Hepatocyte (in vitro differentiated cells): Measurements from ENCODE around the gene PSD2.

Experiments
- EZH2 ChIP-seq: fragments of 200-600 bp; sonication (generic); IDR thresholded peaks from 2 replicates; pipeline ENCODE4 v1.6.1; 2016; ENCODE audit warnings: antibody characterized with exemption, mild to moderate bottlenecking, borderline replicate concordance
- TF ChIP-seq, protein P1 (sequence below): fragments of 200-600 bp; sonication (generic); IDR thresholded peaks from 2 replicates; pipeline ENCODE4 v1.5.1; 2016; ENCODE audit warnings: antibody characterized with exemption, mild to moderate bottlenecking; ENCODE audit not compliant: poor library complexity

DNA sequence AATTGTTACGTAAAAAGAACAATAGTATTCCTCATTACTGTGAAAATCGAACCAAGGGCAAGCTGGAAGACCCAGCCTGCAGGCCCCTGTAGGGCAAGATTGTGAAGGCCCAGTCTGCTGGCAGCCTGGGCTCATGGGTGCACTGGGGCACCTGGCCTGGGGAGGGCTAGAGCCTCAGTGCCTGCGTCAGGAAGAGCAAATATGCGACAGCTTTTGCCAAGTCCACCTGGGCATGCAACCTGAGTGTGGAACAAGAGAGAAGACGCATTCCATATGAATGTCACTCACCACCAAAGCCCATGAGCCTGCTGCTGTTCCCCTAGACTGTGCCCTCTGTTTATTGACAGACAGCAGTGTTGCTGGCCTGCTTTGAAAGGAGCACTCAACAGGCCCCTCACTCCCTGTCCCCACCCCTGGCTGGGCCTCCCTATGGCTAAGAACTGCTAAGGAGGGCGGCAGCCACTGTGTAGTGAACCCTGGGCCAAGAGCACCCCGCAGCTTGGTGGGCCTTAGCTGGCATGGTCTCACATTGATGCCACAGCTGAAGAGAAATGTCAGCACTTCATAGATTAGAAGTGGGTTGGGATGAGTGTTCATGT, 28.2 kb downstream of the PSD2 start:
- TF ChIP-seq, protein P1, sequence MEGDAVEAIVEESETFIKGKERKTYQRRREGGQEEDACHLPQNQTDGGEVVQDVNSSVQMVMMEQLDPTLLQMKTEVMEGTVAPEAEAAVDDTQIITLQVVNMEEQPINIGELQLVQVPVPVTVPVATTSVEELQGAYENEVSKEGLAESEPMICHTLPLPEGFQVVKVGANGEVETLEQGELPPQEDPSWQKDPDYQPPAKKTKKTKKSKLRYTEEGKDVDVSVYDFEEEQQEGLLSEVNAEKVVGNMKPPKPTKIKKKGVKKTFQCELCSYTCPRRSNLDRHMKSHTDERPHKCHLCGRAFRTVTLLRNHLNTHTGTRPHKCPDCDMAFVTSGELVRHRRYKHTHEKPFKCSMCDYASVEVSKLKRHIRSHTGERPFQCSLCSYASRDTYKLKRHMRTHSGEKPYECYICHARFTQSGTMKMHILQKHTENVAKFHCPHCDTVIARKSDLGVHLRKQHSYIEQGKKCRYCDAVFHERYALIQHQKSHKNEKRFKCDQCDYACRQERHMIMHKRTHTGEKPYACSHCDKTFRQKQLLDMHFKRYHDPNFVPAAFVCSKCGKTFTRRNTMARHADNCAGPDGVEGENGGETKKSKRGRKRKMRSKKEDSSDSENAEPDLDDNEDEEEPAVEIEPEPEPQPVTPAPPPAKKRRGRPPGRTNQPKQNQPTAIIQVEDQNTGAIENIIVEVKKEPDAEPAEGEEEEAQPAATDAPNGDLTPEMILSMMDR = no peak
- no peak for TF ChIP-seq EZH2
